Measurements from ENCODE around the gene WDR88. TPM values are rescaled to one million over a fixed set of nuclear protein-coding genes. Genes with fewer than 3 reads are reported as not detected.

The WDR88 gene
- polyA plus RNA-seq, 3 donors: not detected

DNA sequence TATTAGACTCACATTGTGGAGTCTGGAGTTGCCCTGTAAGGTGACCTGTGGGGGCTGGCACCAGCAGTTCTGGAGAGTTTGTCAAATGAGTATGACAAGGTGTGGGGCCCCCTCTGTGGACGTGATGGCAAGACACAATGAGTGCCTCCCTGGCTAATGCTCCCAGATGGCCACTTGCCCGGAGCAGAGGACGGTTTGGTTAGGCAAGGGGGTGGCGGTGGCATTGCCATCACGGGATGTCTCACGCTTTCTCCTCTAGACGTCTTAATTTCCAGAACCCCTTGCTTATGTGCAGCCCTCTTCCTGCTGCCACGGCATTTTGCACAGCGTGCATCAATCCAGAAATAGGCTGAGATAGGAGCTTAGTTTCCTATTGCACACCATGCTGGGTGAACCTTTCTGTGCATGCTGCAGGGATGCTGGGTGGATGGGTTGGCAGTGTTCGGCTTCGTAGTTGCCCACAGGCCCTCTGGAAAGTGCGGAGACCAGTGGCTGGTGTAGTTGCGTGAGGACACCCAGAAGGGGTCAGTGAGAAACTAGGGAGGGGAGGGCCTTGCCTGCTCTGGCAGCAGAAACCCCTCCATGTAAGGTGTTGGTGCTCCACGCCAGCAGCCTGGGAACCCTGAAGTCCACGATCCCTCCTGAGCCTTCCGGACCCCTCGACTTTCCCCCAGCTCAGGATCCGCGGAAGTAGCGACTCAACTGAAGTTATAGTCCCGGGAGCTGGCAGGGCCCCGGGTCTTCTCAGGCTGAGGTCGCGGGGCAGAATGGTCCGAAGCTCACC is 44.2 kb downstream of the WDR88 start:
- Histone ChIP-seq H3K9ac (ENCODE audit: insufficient read depth, low read length, poor library complexity, severe bottlenecking) (peak overlapping the region; percentile 93), H3K27me3 (ENCODE audit: control insufficient read depth in 2 of 2, insufficient read depth in 2 of 2, low read length in 2 of 2) (no peaks in the 10 kb centered on the region), H3K27ac (ENCODE audit: low read depth in 1 of 2, low read length in 2 of 2) (peak overlapping the region; percentile 77 to 92), H3K4me3 (replicated peaks in 1 of 3; ENCODE audit: low read depth in 2 of 3, low read length in 3 of 3) (peak overlapping the region; percentile 69 to 87 (median 71)), H3K36me3 (replicated peaks in 1 of 2; ENCODE audit: control insufficient read depth in 1 of 2, insufficient read depth in 2 of 2, low read length in 2 of 2) (no peaks in the 10 kb centered on the region), H2AFZ (ENCODE audit: insufficient read depth, low read depth, low read length, poor library complexity, severe bottlenecking) (peak overlapping the region; percentile 91), H3K79me2 (ENCODE audit: insufficient read depth, low read length) (peaks cover 21% of the 10 kb centered on the region), H3K4me2 (replicated peaks; ENCODE audit: extremely low read depth, low read length, poor library complexity, severe bottlenecking) (peak overlapping the region; percentile 81), H3K4me1 (ENCODE audit: control insufficient read depth in 1 of 2, insufficient read depth in 2 of 2, low read length in 2 of 2) (peaks cover 31 to 56% of the 10 kb centered on the region in 2 donors), H3K9me3 (replicated peaks in 1 of 2; ENCODE audit: control insufficient read depth in 1 of 2, insufficient read depth in 1 of 2, low read length in 2 of 2) (no peaks in the 10 kb centered on the region), H4K20me1 (ENCODE audit: insufficient read depth, low read length) (no peaks in the 10 kb centered on the region)
- no peak for DNase-seq
- Mint-ChIP-seq H3K9me3 (no peaks in the 10 kb centered on the region), H3K4me1 (peaks cover 36% of the 10 kb centered on the region), H3K27me3 (ENCODE audit: low read depth in 3 of 3) (no peaks in the 10 kb centered on the region), H3K4me3 (peak overlapping the region; percentile 92 to 97), H3K27ac (peak overlapping the region; percentile 91 to 98 (median 95)), H3K36me3 (no peaks in the 10 kb centered on the region)
- intact Hi-C loops (cut with micrococcal nuclease): loop anchor here (2.0 to 10.0 kb wide), 7 partner anchors 71 to 996 kb away; partner anchors contain the start of genes CEBPA (in 1 of the 2), CEBPG (in 1 of the 2), CEP89 (in 1 of the 2) and FAAP24 (in 1 of the 2)
- WGBS (ENCODE audit: insufficient coverage): 8% methylated on average over 20 of the region's 25 CpGs
- no peak for TF ChIP-seq CTCF (IDR thresholded peaks at IDR 0.05)

GRCh38 chr19:33176670-33177416 is 44.9 kb downstream of the WDR88 start:
- Histone ChIP-seq H3K36me3 (replicated peaks in 1 of 2; ENCODE audit: control insufficient read depth in 1 of 2, insufficient read depth in 2 of 2, low read length in 2 of 2) (no peaks in the 10 kb centered on the region), H3K4me3 (replicated peaks in 1 of 3; ENCODE audit: low read depth in 2 of 3, low read length in 3 of 3) (peak overlapping the region; percentile 69 to 87 (median 71)), H3K9ac (ENCODE audit: insufficient read depth, low read length, poor library complexity, severe bottlenecking) (peak overlapping the region; percentile 93), H4K20me1 (ENCODE audit: insufficient read depth, low read length) (no peaks in the 10 kb centered on the region), H3K27ac (ENCODE audit: low read depth in 1 of 2, low read length in 2 of 2) (peak overlapping the region; percentile 77 to 92), H3K4me1 (ENCODE audit: control insufficient read depth in 1 of 2, insufficient read depth in 2 of 2, low read length in 2 of 2) (peaks cover 31 to 55% of the 10 kb centered on the region in 2 donors), H3K4me2 (replicated peaks; ENCODE audit: extremely low read depth, low read length, poor library complexity, severe bottlenecking) (peak overlapping the region; percentile 81), H2AFZ (ENCODE audit: insufficient read depth, low read depth, low read length, poor library complexity, severe bottlenecking) (peak overlapping the region; percentile 91), H3K79me2 (ENCODE audit: insufficient read depth, low read length) (peaks cover 21% of the 10 kb centered on the region), H3K27me3 (ENCODE audit: control insufficient read depth in 2 of 2, insufficient read depth in 2 of 2, low read length in 2 of 2) (no peaks in the 10 kb centered on the region), H3K9me3 (replicated peaks in 1 of 2; ENCODE audit: control insufficient read depth in 1 of 2, insufficient read depth in 1 of 2, low read length in 2 of 2) (no peaks in the 10 kb centered on the region)
- Mint-ChIP-seq H3K4me1 (peaks cover 36% of the 10 kb centered on the region), H3K9me3 (no peaks in the 10 kb centered on the region), H3K27me3 (ENCODE audit: low read depth in 3 of 3) (no peaks in the 10 kb centered on the region), H3K4me3 (peak overlapping the region; percentile 92 to 97), H3K27ac (peak overlapping the region; percentile 91 to 98 (median 95)), H3K36me3 (no peaks in the 10 kb centered on the region)
- no peak for TF ChIP-seq CTCF (IDR thresholded peaks at IDR 0.05)
- intact Hi-C loops (cut with micrococcal nuclease): loop anchor here (2.0 to 10.0 kb wide), 7 partner anchors 70 to 995 kb away; partner anchors contain the start of genes CEBPA (in 1 of the 2), CEBPG (in 1 of the 2), CEP89 (in 1 of the 2) and FAAP24 (in 1 of the 2)
- DNase-seq: peak; percentile 95 to 96 (median 96)
- 0% methylated on average over 65 of the region's 65 CpGs for WGBS (ENCODE audit: insufficient coverage)
